ENCODE data around the gene CACTIN.

CACTIN gene

DNA sequence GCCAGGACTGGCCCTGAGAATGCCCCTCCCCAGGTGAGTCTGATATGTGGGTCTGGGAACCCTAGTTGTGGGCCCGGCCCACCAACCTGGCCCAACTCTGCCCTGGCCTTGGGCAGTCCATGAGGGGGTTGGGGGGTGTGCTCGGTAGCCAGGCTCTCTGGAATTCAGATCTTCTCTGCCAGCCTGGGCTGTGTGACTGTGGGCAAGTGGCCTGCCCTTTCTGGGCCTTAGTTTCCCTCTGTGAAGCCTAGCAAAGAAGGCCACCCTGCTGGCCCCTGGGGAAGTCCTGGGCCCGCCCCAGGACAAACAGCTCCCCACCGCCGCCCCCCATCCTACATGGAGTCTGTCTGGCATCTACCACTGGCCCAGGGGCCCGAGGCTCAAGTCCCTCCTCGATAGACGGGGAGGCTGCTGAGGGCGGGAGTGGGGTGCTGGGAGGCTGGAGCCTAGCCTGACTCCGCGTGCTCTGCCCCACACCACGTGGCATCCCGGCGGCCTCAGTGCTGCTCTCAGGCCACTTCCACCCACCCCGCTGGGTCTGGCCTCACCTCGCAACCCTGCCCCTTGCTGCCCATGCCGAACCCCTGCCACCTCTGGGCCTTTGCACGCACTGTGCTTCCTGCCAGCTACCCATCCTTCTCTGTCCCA is 11.6 kb downstream of the CACTIN start:
- H3K27me3 ChIP-seq (replicated peaks; ENCODE audit: insufficient read depth, low read length) = no peaks in the 10 kb centered on the region
- no peak overlapping the region for H3K4me3 ChIP-seq (ENCODE audit: low read length)
- no peak for DNase-seq
- 0 out of 2 replicates have a peak, but pooled peaks cover 10% of the 10 kb centered on the region for H3K4me1 ChIP-seq (ENCODE audit: low read length)
- H3K79me2 ChIP-seq (ENCODE audit: low read length) = no peaks in the 10 kb centered on the region
- no peak overlapping the region for H2AFZ ChIP-seq (ENCODE audit: low read length)
- no peak overlapping the region for H3K9ac ChIP-seq (ENCODE audit: low read length)
- H4K20me1 ChIP-seq (ENCODE audit: insufficient read depth, low read length) = no peaks in the 10 kb centered on the region
- H3K27ac ChIP-seq (ENCODE audit: low read length) = no peak overlapping the region
- TF ChIP-seq EZH2phosphoT487 (IDR thresholded peaks at IDR 0.05; ENCODE audit: low read length) (no peak), EZH2 (optimal IDR thresholded peaks at IDR 0.05; ENCODE audit: low read depth, low read length) (no peak)
- TF ChIP-seq, protein P1, sequence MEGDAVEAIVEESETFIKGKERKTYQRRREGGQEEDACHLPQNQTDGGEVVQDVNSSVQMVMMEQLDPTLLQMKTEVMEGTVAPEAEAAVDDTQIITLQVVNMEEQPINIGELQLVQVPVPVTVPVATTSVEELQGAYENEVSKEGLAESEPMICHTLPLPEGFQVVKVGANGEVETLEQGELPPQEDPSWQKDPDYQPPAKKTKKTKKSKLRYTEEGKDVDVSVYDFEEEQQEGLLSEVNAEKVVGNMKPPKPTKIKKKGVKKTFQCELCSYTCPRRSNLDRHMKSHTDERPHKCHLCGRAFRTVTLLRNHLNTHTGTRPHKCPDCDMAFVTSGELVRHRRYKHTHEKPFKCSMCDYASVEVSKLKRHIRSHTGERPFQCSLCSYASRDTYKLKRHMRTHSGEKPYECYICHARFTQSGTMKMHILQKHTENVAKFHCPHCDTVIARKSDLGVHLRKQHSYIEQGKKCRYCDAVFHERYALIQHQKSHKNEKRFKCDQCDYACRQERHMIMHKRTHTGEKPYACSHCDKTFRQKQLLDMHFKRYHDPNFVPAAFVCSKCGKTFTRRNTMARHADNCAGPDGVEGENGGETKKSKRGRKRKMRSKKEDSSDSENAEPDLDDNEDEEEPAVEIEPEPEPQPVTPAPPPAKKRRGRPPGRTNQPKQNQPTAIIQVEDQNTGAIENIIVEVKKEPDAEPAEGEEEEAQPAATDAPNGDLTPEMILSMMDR (IDR thresholded peaks at IDR 0.05; ENCODE audit: low read length) = no peak
- H3F3A ChIP-seq (ENCODE audit: insufficient read depth, low read length) = peaks cover 13% of the 10 kb centered on the region; the same call in 1 of the 2 replicates
- H3K9me2 ChIP-seq (replicated peaks; ENCODE audit: insufficient read depth, low read length) = no peaks in the 10 kb centered on the region
- no peaks in the 10 kb centered on the region for H3K9me3 ChIP-seq (replicated peaks; ENCODE audit: insufficient read depth, low read length)
- peaks cover 8% of the 10 kb centered on the region; the same call in 1 of the 2 replicates for H3K36me3 ChIP-seq (replicated peaks; ENCODE audit: insufficient read depth, low read length)
- H3K4me2 ChIP-seq (ENCODE audit: low read depth, low read length) = no peak overlapping the region

DNA sequence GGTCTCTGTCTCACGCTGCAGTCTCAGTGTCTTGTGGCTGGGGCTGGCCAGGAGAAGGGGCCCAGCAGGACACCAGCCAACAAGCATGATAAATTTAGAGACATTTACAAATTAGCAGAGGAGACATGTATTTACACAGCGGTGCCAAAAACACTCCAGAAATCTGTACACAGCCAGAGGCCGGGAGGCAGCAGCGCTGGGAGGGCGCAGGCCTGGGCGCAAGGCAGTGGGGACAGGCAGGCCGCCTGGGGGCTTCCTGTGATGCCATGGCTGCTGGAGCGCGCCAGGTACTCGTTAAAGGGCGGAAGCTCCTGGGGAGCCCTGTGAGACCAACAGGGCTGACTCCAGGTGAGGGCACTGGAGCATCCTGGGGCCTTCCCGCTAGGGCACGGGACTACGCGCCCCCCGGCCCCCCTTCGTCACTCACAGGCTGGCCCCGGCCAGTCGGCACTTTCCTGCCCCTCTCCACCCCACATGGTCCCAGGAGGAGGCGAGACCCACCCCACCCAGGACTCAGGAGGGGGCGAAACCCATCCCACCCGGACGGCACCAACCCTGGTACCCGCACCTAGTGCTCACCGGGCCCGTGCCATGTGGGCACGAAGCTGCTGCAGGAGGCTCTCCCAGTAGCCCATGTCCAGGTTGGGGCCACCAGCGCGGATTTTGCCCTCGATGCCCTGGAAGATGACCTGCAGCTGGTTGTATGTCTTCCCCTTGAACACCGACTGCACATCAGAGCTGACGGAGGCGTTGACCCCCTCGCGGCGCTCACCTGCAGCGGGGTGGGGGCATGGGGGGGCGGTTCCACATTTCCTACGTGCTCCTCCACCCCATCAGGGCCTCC is 12.6 kb downstream of the CACTIN start:
- peaks cover 11% of the 10 kb centered on the region; the same call in 1 of the 2 replicates for H3K4me1 ChIP-seq (ENCODE audit: low read length)
- H4K20me1 ChIP-seq (ENCODE audit: insufficient read depth, low read length) = no peaks in the 10 kb centered on the region
- H3K9me3 ChIP-seq (replicated peaks; ENCODE audit: insufficient read depth, low read length) = no peaks in the 10 kb centered on the region
- TF ChIP-seq EZH2phosphoT487 (IDR thresholded peaks at IDR 0.05; ENCODE audit: low read length) (no peak), EZH2 (optimal IDR thresholded peaks at IDR 0.05; ENCODE audit: low read depth, low read length) (no peak)
- TF ChIP-seq, protein P1 (IDR thresholded peaks at IDR 0.05; ENCODE audit: low read length) = no peak
- DNase-seq = no peak
- H3K4me3 ChIP-seq (ENCODE audit: low read length) = no peak overlapping the region
- H3K27ac ChIP-seq (ENCODE audit: low read length) = no peak overlapping the region
- no peaks in the 10 kb centered on the region for H3K27me3 ChIP-seq (replicated peaks; ENCODE audit: insufficient read depth, low read length)
- peaks cover 8% of the 10 kb centered on the region; the same call in 1 of the 2 replicates for H3K36me3 ChIP-seq (replicated peaks; ENCODE audit: insufficient read depth, low read length)
- no peaks in the 10 kb centered on the region for H3K9me2 ChIP-seq (replicated peaks; ENCODE audit: insufficient read depth, low read length)
- no peak overlapping the region for H2AFZ ChIP-seq (ENCODE audit: low read length)
- no peak overlapping the region for H3K4me2 ChIP-seq (ENCODE audit: low read depth, low read length)
- peaks cover 13% of the 10 kb centered on the region; the same call in 1 of the 2 replicates for H3F3A ChIP-seq (ENCODE audit: insufficient read depth, low read length)
- no peak overlapping the region for H3K9ac ChIP-seq (ENCODE audit: low read length)
- H3K79me2 ChIP-seq (ENCODE audit: low read length) = no peaks in the 10 kb centered on the region

DNA sequence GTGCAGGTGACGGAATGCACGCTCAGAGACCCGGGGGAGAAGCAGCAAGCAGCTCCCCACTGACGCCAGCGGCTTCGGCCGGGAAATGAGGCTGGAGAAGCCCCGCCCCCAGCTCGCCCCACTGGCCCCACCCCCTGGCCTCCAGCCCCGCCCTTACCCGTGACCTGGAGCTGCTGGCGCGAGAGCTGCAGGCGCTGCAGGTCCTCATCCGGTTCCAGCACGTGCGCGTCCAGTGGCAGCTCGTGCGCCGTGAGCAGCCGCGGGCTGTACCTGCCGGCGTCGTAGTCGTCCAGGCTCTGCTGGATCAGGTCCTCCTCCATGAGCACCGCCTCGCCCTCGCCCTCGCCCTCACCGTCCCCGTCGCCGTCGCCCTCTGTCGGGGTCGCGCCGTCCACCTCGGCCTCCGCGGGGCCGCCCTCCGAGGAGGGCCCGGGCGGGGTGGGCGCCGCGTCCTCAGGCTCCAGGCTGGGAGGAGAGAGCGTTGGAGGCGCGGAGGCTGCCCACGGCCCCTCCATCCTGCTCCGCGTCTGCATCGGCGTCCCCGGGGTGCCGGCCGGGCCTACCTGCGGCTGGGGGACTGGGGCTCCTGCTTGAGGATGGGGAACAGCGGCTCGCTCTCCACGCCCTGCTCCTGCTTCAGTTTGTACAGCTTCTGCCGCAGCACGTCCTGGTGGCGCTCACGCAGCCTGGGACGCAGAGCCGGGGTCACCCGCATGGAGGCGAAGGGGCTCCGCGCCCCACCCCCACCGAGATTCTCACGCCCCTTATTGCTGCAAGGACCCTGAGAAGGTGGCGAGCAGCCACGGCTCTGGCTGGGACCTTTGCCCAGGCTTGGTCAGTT is 13.5 kb downstream of the CACTIN start:
- no peak overlapping the region for H3K9ac ChIP-seq (ENCODE audit: low read length)
- peaks cover 8% of the 10 kb centered on the region; the same call in 1 of the 2 replicates for H3F3A ChIP-seq (ENCODE audit: insufficient read depth, low read length)
- H3K9me2 ChIP-seq (replicated peaks; ENCODE audit: insufficient read depth, low read length) = no peaks in the 10 kb centered on the region
- H3K36me3 ChIP-seq (replicated peaks; ENCODE audit: insufficient read depth, low read length) = peaks cover 8% of the 10 kb centered on the region; the same call in 1 of the 2 replicates
- DNase-seq = no peak
- no peak overlapping the region for H2AFZ ChIP-seq (ENCODE audit: low read length)
- H3K27ac ChIP-seq (ENCODE audit: low read length) = no peak overlapping the region
- no peak overlapping the region for H3K4me2 ChIP-seq (ENCODE audit: low read depth, low read length)
- H3K79me2 ChIP-seq (ENCODE audit: low read length) = no peaks in the 10 kb centered on the region
- H4K20me1 ChIP-seq (ENCODE audit: insufficient read depth, low read length) = no peaks in the 10 kb centered on the region
- H3K4me1 ChIP-seq (ENCODE audit: low read length) = peaks cover 10% of the 10 kb centered on the region; the same call in 1 of the 2 replicates
- TF ChIP-seq, protein P1 (IDR thresholded peaks at IDR 0.05; ENCODE audit: low read length) = no peak
- no peak overlapping the region for H3K4me3 ChIP-seq (ENCODE audit: low read length)
- H3K9me3 ChIP-seq (replicated peaks; ENCODE audit: insufficient read depth, low read length) = no peaks in the 10 kb centered on the region
- H3K27me3 ChIP-seq (replicated peaks; ENCODE audit: insufficient read depth, low read length) = no peaks in the 10 kb centered on the region
